ENCODE data around the gene SMCHD1.

Gene SMCHD1

GRCh38 chr18:2839202-2839601 is 183.7 kb downstream of the SMCHD1 start:
- H3K4me3 ChIP-seq (ENCODE audit: low read depth, low read length), result no peak overlapping the region

GRCh38 chr18:2840521-2840920 is 185.0 kb downstream of the SMCHD1 start:
- in situ Hi-C loops (cut with HindIII; ENCODE audit: low pct_ligation_motif_present, low sequenced_read_pairs), result no loop called here
- no peak for DNase-seq
- no peak for TF ChIP-seq CTCF (IDR thresholded peaks at IDR 0.05; ENCODE audit: low read depth, low read length, missing control alignments)
- no peak overlapping the region for H3K27ac ChIP-seq
- no peaks in the 10 kb centered on the region for H3K36me3 ChIP-seq (replicated peaks)
- no peaks in the 10 kb centered on the region for H3K27me3 ChIP-seq (replicated peaks)
- no peak overlapping the region for H3K4me3 ChIP-seq (ENCODE audit: low read depth, low read length)

More at GRCh38 chr18:2839202-2839601, 183.7 kb downstream of the SMCHD1 start:
- in situ Hi-C loops (cut with HindIII; ENCODE audit: low pct_ligation_motif_present, low sequenced_read_pairs), result no loop called here
- DNase-seq, result no peak
- TF ChIP-seq CTCF (IDR thresholded peaks at IDR 0.05; ENCODE audit: low read depth, low read length, missing control alignments), result no peak
- H3K27me3 ChIP-seq (replicated peaks), result no peaks in the 10 kb centered on the region
- H3K27ac ChIP-seq, result no peak overlapping the region
- H3K36me3 ChIP-seq (replicated peaks), result no peaks in the 10 kb centered on the region

- TF ChIP-seq CTCF (IDR thresholded peaks at IDR 0.05; ENCODE audit: low read depth, low read length, missing control alignments), result no peak
- in situ Hi-C loops (cut with HindIII; ENCODE audit: low pct_ligation_motif_present, low sequenced_read_pairs), result no loop called here
Measured at GRCh38 chr18:2843146-2843545, 187.6 kb downstream of the SMCHD1 start.

GRCh38 chr18:2845172-2845571 is 189.6 kb downstream of the SMCHD1 start:
- Histone ChIP-seq H3K27me3 (replicated peaks) (no peaks in the 10 kb centered on the region), H3K27ac (no peak overlapping the region), H3K36me3 (replicated peaks) (no peaks in the 10 kb centered on the region), H3K4me3 (ENCODE audit: low read depth, low read length) (no peak overlapping the region)
- no peak for DNase-seq
- in situ Hi-C loops (cut with HindIII; ENCODE audit: low pct_ligation_motif_present, low sequenced_read_pairs), result no loop called here
- TF ChIP-seq CTCF (IDR thresholded peaks at IDR 0.05; ENCODE audit: low read depth, low read length, missing control alignments), result no peak

More at GRCh38 chr18:2843146-2843545, 187.6 kb downstream of the SMCHD1 start:
- H3K36me3 ChIP-seq (replicated peaks), result no peaks in the 10 kb centered on the region
- H3K27me3 ChIP-seq (replicated peaks), result no peaks in the 10 kb centered on the region
- no peak overlapping the region for H3K4me3 ChIP-seq (ENCODE audit: low read depth, low read length)
- no peak for DNase-seq
- no peak overlapping the region for H3K27ac ChIP-seq

GRCh38 chr18:2846636-2847316 is 191.2 kb downstream of the SMCHD1 start, which contains the start of gene EMILIN2:
EMILIN2 (plus strand) TSS chr18:2847006; CDS start chr18:2847189, 183 bp downstream.
- Histone ChIP-seq H3K36me3 (replicated peaks) (no peaks in the 10 kb centered on the region), H3K27me3 (replicated peaks) (no peaks in the 10 kb centered on the region), H3K4me3 (ENCODE audit: low read depth, low read length) (peak within 1 kb of the TSS; percentile 58), H3K27ac (no peak within 1 kb of the TSS)
- DNase-seq, result peak; percentile 43
- in situ Hi-C loops (cut with HindIII; ENCODE audit: low pct_ligation_motif_present, low sequenced_read_pairs), result no loop called here
- no peak for TF ChIP-seq CTCF (IDR thresholded peaks at IDR 0.05; ENCODE audit: low read depth, low read length, missing control alignments)
